Lower lobe of right lung (tissue), 2 donors: ENCODE measurements around the gene TGM4. TPM values are rescaled to one million over a fixed set of nuclear protein-coding genes. Genes with fewer than 3 reads are reported as not detected.

Source experiments
- ATAC-seq, 2 donors: fragments of 200-7000 bp; cut with Tn5 transposase; one replicate each; pipeline ENCODE4 v1.9.1; 2020 to 2022; ENCODE audit warnings: mild to moderate bottlenecking in 2 of 2, moderate library complexity in 2 of 2
- DNase-seq: peaks from one replicate; pipeline ENCODE4 v3.0.0-alpha.2; 2020
- H3K27ac ChIP-seq: fragments of 200-600 bp; one replicate; pipeline ENCODE4 v1.8.0; 2022
- H3K27me3 ChIP-seq: fragments of 200-600 bp; one replicate; pipeline ENCODE4 v1.8.0; 2022; ENCODE audit warnings: low read depth
- H3K36me3 ChIP-seq: fragments of 200-600 bp; one replicate; pipeline ENCODE4 v1.8.0; 2022; ENCODE audit warnings: mild to moderate bottlenecking
- H3K4me1 ChIP-seq: fragments of 200-600 bp; one replicate; pipeline ENCODE4 v1.8.0; 2022
- H3K4me3 ChIP-seq: fragments of 200-600 bp; one replicate; pipeline ENCODE4 v1.8.0; 2022; ENCODE audit warnings: mild to moderate bottlenecking
- H3K9me3 ChIP-seq: fragments of 200-600 bp; one replicate; pipeline ENCODE4 v1.8.0; 2022
- intact Hi-C: fragments of 100-400 bp; cut with DNase I; formaldehyde crosslinking; loops from one replicate; pipeline ENCODE4 v1.11.0; 2022
- total RNA-seq: library from RNA; stranded (reverse); fragmentation: NEBNext Ultra II Directional; extraction: Animal tissue kit (Norgen Biotek cat#: 25700); gene quantifications from one replicate; pipeline ENCODE4 v1.2.1, GENCODE V29; 2021
- TF ChIP-seq, protein P1 (sequence below): fragments of 200-600 bp; IDR thresholded peaks from one replicate; pipeline ENCODE4 v1.8.0; 2022; ENCODE audit warnings: antibody characterized with exemption, mild to moderate bottlenecking
- donor health status: DM: no; HTN: yes; CAD: no; lungs with severe emphysema.

Gene TGM4
- total RNA-seq, 1 donor from 2014 or later: not detected

DNA sequence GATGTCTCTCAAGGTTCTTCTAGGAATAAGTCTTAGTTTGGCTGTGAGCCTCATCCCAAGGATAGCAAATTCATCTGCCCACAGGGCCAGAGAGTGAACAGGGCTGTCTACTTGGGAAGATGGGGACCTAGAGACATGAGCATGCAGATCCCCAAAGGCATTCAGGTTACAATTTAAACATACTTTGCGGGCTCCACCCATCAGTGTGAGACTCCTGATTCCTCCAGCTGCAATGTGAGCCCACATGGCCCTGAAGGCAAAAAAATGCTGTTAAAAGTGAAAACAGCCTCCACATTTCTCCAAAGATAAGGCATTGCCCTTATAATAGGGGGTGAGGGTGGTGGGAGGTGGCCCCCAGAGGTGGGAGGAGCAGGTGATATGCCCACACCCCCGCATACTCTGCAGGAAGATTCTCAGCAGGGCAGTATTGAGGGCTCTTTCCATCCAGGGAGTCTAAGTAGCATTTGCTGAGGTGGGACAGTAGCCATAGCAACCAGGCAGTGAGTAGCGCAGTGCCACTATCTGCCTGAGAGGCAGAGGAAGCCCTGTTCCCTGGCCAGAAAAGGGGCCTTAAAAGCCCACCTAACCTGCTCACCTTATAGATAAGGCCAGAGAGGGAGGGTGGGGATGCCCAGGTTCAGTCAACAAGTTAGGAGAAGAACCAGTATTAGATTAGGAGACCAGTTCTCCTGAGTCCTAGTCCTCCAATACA is 31.2 kb downstream of the TGM4 start:
- H3K4me1 ChIP-seq: no peaks in the 10 kb centered on the region
- H3K36me3 ChIP-seq: no peaks in the 10 kb centered on the region
- peaks cover 6% of the 10 kb centered on the region for H3K27me3 ChIP-seq
- intact Hi-C loops: no loop called here
- TF ChIP-seq, protein P1, sequence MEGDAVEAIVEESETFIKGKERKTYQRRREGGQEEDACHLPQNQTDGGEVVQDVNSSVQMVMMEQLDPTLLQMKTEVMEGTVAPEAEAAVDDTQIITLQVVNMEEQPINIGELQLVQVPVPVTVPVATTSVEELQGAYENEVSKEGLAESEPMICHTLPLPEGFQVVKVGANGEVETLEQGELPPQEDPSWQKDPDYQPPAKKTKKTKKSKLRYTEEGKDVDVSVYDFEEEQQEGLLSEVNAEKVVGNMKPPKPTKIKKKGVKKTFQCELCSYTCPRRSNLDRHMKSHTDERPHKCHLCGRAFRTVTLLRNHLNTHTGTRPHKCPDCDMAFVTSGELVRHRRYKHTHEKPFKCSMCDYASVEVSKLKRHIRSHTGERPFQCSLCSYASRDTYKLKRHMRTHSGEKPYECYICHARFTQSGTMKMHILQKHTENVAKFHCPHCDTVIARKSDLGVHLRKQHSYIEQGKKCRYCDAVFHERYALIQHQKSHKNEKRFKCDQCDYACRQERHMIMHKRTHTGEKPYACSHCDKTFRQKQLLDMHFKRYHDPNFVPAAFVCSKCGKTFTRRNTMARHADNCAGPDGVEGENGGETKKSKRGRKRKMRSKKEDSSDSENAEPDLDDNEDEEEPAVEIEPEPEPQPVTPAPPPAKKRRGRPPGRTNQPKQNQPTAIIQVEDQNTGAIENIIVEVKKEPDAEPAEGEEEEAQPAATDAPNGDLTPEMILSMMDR: no peak
- ATAC-seq (no peak), DNase-seq (no peak)
- no peaks in the 10 kb centered on the region for H3K9me3 ChIP-seq
- no peak overlapping the region for H3K27ac ChIP-seq
- H3K4me3 ChIP-seq: no peak overlapping the region

DNA sequence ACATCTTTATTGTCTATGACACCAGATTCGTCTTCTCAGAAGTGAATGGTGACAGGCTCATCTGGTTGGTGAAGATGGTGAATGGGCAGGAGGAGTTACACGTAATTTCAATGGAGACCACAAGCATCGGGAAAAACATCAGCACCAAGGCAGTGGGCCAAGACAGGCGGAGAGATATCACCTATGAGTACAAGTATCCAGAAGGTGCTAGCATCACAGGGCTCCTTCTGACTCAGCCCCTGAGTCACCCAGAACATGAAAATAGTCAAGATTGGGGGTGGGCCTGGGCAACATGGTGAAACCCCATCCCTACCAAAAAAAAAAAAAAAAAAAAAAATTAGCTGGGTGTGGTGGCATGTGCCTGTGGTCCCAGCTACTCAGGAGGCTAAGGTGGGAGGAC is 32.6 kb downstream of the TGM4 start:
- no peak overlapping the region for H3K4me3 ChIP-seq
- H3K9me3 ChIP-seq: no peaks in the 10 kb centered on the region
- H3K4me1 ChIP-seq: no peaks in the 10 kb centered on the region
- H3K27ac ChIP-seq: no peak overlapping the region
- ATAC-seq (no peak), DNase-seq (no peak)
- TF ChIP-seq, protein P1: no peak
- no peaks in the 10 kb centered on the region for H3K36me3 ChIP-seq
- intact Hi-C loops: no loop called here
- peaks cover 6% of the 10 kb centered on the region for H3K27me3 ChIP-seq

DNA sequence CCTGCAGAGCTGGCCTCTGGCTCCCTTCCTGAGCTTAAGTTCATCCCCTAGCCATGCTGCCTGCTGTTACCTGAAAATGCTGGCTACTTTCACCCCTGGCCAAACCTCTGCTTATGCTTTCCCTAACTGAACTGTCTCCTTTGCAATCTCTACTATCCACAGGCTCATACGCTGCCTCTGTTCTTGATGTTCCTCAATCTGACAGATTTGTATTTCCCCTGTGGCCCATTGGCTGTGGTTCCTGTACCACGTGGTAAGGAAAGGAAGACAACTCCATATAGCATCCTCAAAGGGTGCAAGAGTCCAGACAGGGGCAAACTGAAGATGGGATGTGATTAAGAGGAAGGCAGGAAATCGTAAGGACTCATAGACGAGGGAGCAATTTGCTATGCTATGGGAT is 33.2 kb downstream of the TGM4 start:
- Histone ChIP-seq H3K4me3 (no peak overlapping the region), H3K36me3 (no peaks in the 10 kb centered on the region), H3K27ac (no peak overlapping the region), H3K4me1 (no peaks in the 10 kb centered on the region), H3K9me3 (no peaks in the 10 kb centered on the region), H3K27me3 (peaks cover 6% of the 10 kb centered on the region)
- intact Hi-C loops: no loop called here
- TF ChIP-seq, protein P1: no peak
- ATAC-seq (peak in 1 of 2 donors; percentile 21), DNase-seq (no peak)

DNA sequence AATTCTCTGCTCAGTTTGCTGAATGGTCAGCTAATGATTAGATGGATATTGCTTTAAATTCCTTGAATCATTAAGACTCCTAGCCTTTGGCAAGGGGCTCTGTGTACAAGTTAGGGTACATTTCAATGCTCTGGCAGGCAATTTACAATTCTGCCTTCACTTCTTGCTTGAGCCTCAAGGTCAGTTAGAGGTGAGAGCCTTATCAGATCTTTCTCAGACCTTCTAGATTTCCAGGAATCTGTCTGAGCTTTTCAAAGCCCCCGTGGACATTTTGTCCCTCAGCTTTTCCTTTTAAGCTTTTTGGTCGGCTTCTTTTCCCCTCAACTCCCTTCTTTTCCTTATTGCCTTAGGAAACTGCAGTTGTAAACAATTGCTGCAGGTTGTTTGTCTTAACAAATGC is 34.7 kb downstream of the TGM4 start:
- Histone ChIP-seq H3K27me3 (peaks cover 6% of the 10 kb centered on the region), H3K27ac (no peak overlapping the region), H3K9me3 (no peaks in the 10 kb centered on the region), H3K4me3 (no peak overlapping the region), H3K36me3 (no peaks in the 10 kb centered on the region), H3K4me1 (peaks cover 3% of the 10 kb centered on the region)
- intact Hi-C loops: no loop called here
- TF ChIP-seq, protein P1: no peak
- DNase-seq: no peak
- ATAC-seq: no peak

DNA sequence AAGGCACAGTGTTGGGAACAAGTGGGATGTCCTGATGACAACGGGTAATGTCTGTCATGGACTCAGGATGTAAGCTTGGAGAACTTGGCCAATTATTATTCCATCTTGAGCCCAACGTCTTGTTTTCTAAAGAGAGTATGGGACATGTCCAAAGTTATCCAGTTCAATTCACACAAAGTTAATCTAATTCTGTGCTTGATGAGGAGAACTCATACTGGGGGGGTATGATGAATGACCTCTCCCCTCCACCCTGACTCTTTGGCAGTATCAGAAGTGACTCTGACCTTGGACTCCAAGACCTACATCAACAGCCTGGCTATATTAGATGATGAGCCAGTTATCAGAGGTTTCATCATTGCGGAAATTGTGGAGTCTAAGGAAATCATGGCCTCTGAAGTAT is 36.3 kb downstream of the TGM4 start:
- Histone ChIP-seq H3K4me3 (no peak overlapping the region), H3K9me3 (no peaks in the 10 kb centered on the region), H3K36me3 (no peaks in the 10 kb centered on the region), H3K27ac (no peak overlapping the region), H3K27me3 (peaks cover 6% of the 10 kb centered on the region), H3K4me1 (peaks cover 11% of the 10 kb centered on the region)
- intact Hi-C loops: loop anchor here (10.0 kb wide), 1 partner anchor 376 kb away; no protein-coding TSS in a partner anchor
- no peak for ATAC-seq
- TF ChIP-seq, protein P1: no peak
- DNase-seq: no peak
